Liver (tissue), 3 donors: ENCODE measurements around the gene DNAJC22.

Experiments
- CTCF ChIP-seq: fragments of 150-350 bp; IDR thresholded peaks from 2 replicates; pipeline ENCODE4 v1.5.1; 2017; ENCODE audit warnings: improper control_type of control experiment, low read depth, low read length; ENCODE audit not compliant: missing input control
- EGR1 ChIP-seq, 2 donors: IDR thresholded peaks; 2 replicates each; pipeline ENCODE4 v1.6.1; 2016 to 2018; ENCODE audit warnings: antibody characterized with exemption in 2 of 2, low read depth in 2 of 2
- FOXA1 ChIP-seq: IDR thresholded peaks from 2 replicates; pipeline ENCODE4 v1.6.1; 2016; ENCODE audit warnings: antibody characterized with exemption
- GABPA ChIP-seq, 2 donors: IDR thresholded peaks in 1 of 2; conservative IDR thresholded peaks in 1 of 2; 2 replicates each; pipeline ENCODE4 v1.6.1; 2016; ENCODE audit warnings: antibody characterized with exemption in 2 of 2, mild to moderate bottlenecking in 1 of 2, moderate library complexity in 1 of 2
- JUND ChIP-seq, 2 donors: IDR thresholded peaks; 2 replicates each; pipeline ENCODE4 v1.6.1; 2016; ENCODE audit warnings: antibody characterized with exemption in 2 of 2
- NR2F2 ChIP-seq: IDR thresholded peaks from 2 replicates; pipeline ENCODE4 v1.6.1; 2016; ENCODE audit warnings: antibody characterized with exemption
- RAD21 ChIP-seq, 2 donors: IDR thresholded peaks; 2 replicates each; pipeline ENCODE4 v1.6.1; 2016; ENCODE audit warnings: antibody characterized with exemption in 2 of 2, mild to moderate bottlenecking in 2 of 2
- RXRA ChIP-seq, 2 donors: IDR thresholded peaks; 2 replicates each; pipeline ENCODE4 v1.6.1; 2017 to 2018; ENCODE audit warnings: antibody characterized with exemption in 2 of 2, mild to moderate bottlenecking in 1 of 2
- SP1 ChIP-seq: IDR thresholded peaks from 2 replicates; pipeline ENCODE4 v1.6.1; 2018; ENCODE audit warnings: antibody characterized with exemption, mild to moderate bottlenecking
- TAF1 ChIP-seq: conservative IDR thresholded peaks from 2 replicates; pipeline ENCODE4 v1.6.1; 2016; ENCODE audit warnings: antibody characterized with exemption, mild to moderate bottlenecking
- YY1 ChIP-seq: IDR thresholded peaks from 2 replicates; pipeline ENCODE4 v1.6.1; 2016; ENCODE audit warnings: antibody characterized with exemption, mild to moderate bottlenecking
- TF ChIP-seq, protein P1 (sequence below): IDR thresholded peaks from 2 replicates; pipeline ENCODE4 v1.6.1; 2016; ENCODE audit warnings: antibody characterized with exemption
- TF ChIP-seq, protein P2 (sequence below): IDR thresholded peaks from 2 replicates; pipeline ENCODE4 v1.6.1; 2016; ENCODE audit warnings: antibody characterized with exemption, mild to moderate bottlenecking
- TF ChIP-seq, protein P3 (sequence below): IDR thresholded peaks from 2 replicates; pipeline ENCODE4 v1.6.1; 2016; ENCODE audit warnings: antibody characterized with exemption
- donor health status: healthy.
- donor health status: healthy.

DNA sequence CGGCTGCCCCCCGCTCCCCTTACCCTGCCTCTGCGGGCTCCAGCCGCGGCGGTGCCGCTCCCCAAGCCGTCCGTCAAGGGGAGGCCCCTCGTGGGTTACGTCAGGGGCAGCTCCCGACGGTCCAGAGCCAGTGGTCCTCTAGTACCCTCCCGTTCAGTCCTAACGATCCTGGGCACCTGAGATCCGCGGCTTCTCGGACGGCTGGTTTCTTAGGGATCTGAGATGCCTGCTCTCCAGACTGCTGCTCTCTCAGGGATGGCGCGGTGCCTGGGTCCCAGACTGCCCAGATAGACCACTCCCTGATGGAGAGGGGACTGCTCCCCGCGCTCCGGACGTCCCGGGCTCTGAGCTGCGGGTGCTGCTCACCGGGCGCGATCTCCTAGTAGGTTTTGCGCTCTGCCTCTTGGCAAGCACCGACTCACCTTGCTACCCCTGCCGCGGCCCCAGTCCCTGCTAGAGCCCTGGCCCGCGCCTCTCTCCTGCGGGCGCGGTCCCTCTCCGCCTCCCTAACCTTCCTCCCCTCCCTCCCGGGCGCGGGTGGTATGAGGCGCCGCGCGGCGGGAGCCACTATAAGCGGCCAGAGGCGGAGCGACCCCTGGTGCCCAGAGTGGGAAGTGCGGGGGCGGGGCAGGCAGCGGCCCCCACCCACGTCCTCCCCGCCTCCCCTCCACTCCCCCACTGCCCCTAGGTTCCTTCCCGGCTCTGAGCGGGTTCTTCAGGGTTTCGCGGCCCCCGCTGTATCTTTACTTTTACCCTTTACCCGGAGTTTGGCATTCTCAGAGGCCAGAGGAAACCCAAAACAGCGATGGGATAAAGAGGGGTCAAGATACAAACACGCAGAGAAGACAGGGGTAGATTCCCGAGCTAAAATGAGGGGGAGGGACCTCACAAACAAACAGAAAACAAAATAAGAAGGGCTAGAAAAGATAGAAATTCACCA lies 9.8 kb upstream of the DNAJC22 start, which contains the start of gene C1QL4:
- TF ChIP-seq EGR1 (IDR thresholded peaks at IDR 0.05; ENCODE audit: low read depth in 2 of 2) (peak in 1 of 2 donors; percentile 47), CTCF (peak; percentile 80), JUND (IDR thresholded peaks at IDR 0.05) (no peak), SP1 (no peak), TAF1 (no peak), FOXA1 (no peak), GABPA (IDR thresholded peaks at IDR 0.05 in 1 of 2, conservative IDR thresholded peaks at IDR 0.05 in 1 of 2) (no peak), NR2F2 (no peak), RAD21 (IDR thresholded peaks at IDR 0.05) (peak; percentile 33 to 66), YY1 (no peak), RXRA (IDR thresholded peaks at IDR 0.05) (no peak)
- TF ChIP-seq, protein P1, sequence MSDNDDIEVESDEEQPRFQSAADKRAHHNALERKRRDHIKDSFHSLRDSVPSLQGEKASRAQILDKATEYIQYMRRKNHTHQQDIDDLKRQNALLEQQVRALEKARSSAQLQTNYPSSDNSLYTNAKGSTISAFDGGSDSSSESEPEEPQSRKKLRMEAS: no peak
- TF ChIP-seq, protein P2, sequence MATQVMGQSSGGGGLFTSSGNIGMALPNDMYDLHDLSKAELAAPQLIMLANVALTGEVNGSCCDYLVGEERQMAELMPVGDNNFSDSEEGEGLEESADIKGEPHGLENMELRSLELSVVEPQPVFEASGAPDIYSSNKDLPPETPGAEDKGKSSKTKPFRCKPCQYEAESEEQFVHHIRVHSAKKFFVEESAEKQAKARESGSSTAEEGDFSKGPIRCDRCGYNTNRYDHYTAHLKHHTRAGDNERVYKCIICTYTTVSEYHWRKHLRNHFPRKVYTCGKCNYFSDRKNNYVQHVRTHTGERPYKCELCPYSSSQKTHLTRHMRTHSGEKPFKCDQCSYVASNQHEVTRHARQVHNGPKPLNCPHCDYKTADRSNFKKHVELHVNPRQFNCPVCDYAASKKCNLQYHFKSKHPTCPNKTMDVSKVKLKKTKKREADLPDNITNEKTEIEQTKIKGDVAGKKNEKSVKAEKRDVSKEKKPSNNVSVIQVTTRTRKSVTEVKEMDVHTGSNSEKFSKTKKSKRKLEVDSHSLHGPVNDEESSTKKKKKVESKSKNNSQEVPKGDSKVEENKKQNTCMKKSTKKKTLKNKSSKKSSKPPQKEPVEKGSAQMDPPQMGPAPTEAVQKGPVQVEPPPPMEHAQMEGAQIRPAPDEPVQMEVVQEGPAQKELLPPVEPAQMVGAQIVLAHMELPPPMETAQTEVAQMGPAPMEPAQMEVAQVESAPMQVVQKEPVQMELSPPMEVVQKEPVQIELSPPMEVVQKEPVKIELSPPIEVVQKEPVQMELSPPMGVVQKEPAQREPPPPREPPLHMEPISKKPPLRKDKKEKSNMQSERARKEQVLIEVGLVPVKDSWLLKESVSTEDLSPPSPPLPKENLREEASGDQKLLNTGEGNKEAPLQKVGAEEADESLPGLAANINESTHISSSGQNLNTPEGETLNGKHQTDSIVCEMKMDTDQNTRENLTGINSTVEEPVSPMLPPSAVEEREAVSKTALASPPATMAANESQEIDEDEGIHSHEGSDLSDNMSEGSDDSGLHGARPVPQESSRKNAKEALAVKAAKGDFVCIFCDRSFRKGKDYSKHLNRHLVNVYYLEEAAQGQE: no peak
- TF ChIP-seq, protein P3, sequence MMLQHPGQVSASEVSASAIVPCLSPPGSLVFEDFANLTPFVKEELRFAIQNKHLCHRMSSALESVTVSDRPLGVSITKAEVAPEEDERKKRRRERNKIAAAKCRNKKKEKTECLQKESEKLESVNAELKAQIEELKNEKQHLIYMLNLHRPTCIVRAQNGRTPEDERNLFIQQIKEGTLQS: no peak
